HepG2 (cell line): ENCODE measurements around the gene PTPRM. TPM values are rescaled to one million over a fixed set of nuclear protein-coding genes. Genes with fewer than 3 reads are reported as not detected.

Experiments
- CBX5 ChIP-seq: sonication (generic); formaldehyde crosslinking; IDR thresholded peaks from 2 replicates; pipeline ENCODE4 v1.4.0; 2020; ENCODE audit warnings: missing genetic modification reagents, borderline replicate concordance
- CREM ChIP-seq, 2 experiments: sonication (generic) in 1 of 2; formaldehyde crosslinking in 1 of 2; IDR thresholded peaks; 2 replicates each; pipeline versions ENCODE4 v1.4.0 to v1.6.1; 2016 to 2020; ENCODE audit warnings: antibody characterized with exemption in 1 of 2, mild to moderate bottlenecking in 1 of 2, missing genetic modification reagents in 1 of 2
- ETV6 ChIP-seq: sonication (generic); formaldehyde crosslinking; conservative IDR thresholded peaks from 2 replicates; pipeline ENCODE4 v1.4.0; 2020; ENCODE audit warnings: missing genetic modification reagents
- FOSL2 ChIP-seq: sonication (generic); formaldehyde crosslinking; IDR thresholded peaks from 2 replicates; pipeline ENCODE4 v1.4.0; 2020; ENCODE audit warnings: missing genetic modification reagents
- HNRNPLL ChIP-seq: fragments of 200-400 bp; formaldehyde crosslinking; IDR thresholded peaks from 2 replicates; pipeline ENCODE4 v1.6.1; 2017; ENCODE audit warnings: mild to moderate bottlenecking, low read depth, low read length; ENCODE audit not compliant: poor library complexity, severe bottlenecking
- IKZF4 ChIP-seq: sonication (generic); formaldehyde crosslinking; IDR thresholded peaks from 2 replicates; pipeline ENCODE4 v1.5.1; 2020; ENCODE audit warnings: borderline replicate concordance, mild to moderate bottlenecking, low read depth, missing genetic modification reagents; ENCODE audit errors: not compliant biosample characterization
- KAT7 ChIP-seq: IDR thresholded peaks from 2 replicates; pipeline ENCODE4 v1.6.1; 2018; ENCODE audit warnings: borderline replicate concordance, missing compliant biosample characterization
- NCOR1 ChIP-seq: fragments of 200-600 bp; sonication (generic); IDR thresholded peaks from 2 replicates; pipeline ENCODE4 v1.7.0; 2017; ENCODE audit warnings: antibody characterized with exemption, low read length, borderline replicate concordance
- NFIB ChIP-seq: sonication (generic); formaldehyde crosslinking; IDR thresholded peaks from 2 replicates; pipeline ENCODE4 v1.9.0; 2021; ENCODE audit warnings: missing genetic modification reagents, mild to moderate bottlenecking, borderline replicate concordance
- PHF21A ChIP-seq: sonication (generic); formaldehyde crosslinking; IDR thresholded peaks from 2 replicates; pipeline ENCODE4 v1.5.0; 2020; ENCODE audit warnings: mild to moderate bottlenecking, missing genetic modification reagents
- ZNF615 ChIP-seq: sonication (generic); formaldehyde crosslinking; IDR thresholded peaks from 2 replicates; pipeline ENCODE4 v1.5.0; 2020; ENCODE audit warnings: mild to moderate bottlenecking, missing genetic modification reagents, borderline replicate concordance
- ZNF782 ChIP-seq: sonication (generic); formaldehyde crosslinking; IDR thresholded peaks from 2 replicates; pipeline ENCODE4 v1.4.0; 2020; ENCODE audit warnings: missing genetic modification reagents, mild to moderate bottlenecking, borderline replicate concordance
- ZZZ3 ChIP-seq: sonication (generic); formaldehyde crosslinking; IDR thresholded peaks from 2 replicates; pipeline ENCODE4 v1.4.0; 2020; ENCODE audit warnings: missing genetic modification reagents, mild to moderate bottlenecking, borderline replicate concordance
- polyA plus RNA-seq, 8 experiments: library from polyadenylated mRNA; depleted of rRNA in 3 of 8; stranded (reverse) in 7 of 8; unstranded in 1 of 8; fragments of >200 nt; fragmentation: Illumina TruSeq in 4 of 8; extraction: Trizol in 4 of 8; gene quantifications; 2 replicates each; pipeline versions ENCODE4 v1.2.1 to v1.2.3, GENCODE V29; 2011 to 2016; ENCODE audit warnings: low read depth in 4 of 8, missing spikeins in 1 of 8, mixed read lengths in 1 of 8; ENCODE audit not compliant: insufficient read depth in 1 of 8
- total RNA-seq, 5 experiments: library from RNA; depleted of rRNA; stranded (reverse); fragments of >200 nt; fragmentation: Illumina TruSeq; extraction: Trizol; gene quantifications; 2 replicates each; pipeline ENCODE4 v1.2.3, GENCODE V29; 2016; ENCODE audit warnings: low read depth in 1 of 5
- TF ChIP-seq, protein P1 (sequence below): IDR thresholded peaks from 2 replicates; pipeline ENCODE4 v1.6.1; 2016; ENCODE audit warnings: control low read depth
- TF ChIP-seq, protein P2 (sequence below): sonication (generic); formaldehyde crosslinking; IDR thresholded peaks from 2 replicates; pipeline ENCODE4 v1.4.0; 2020; ENCODE audit warnings: mild to moderate bottlenecking, missing genetic modification reagents

The PTPRM gene
- total and polyA plus RNA-seq, 2 of the 13 experiments (the other 11 are each of a cell fraction or from before 2014, with no cell fraction given), result 12.6 to 108 TPM

GRCh38 chr18:8416212-8417019 lies 849.3 kb downstream of the PTPRM start (continued):
- no peak for TF ChIP-seq ZNF615 (CRISPR knock-in tag)
- TF ChIP-seq NFIB, result no peak
- TF ChIP-seq ZZZ3 (CRISPR knock-in tag), result no peak
- peak; percentile 60; the same call in 1 of the 2 replicates for TF ChIP-seq FOSL2 (CRISPR knock-in tag)
- TF ChIP-seq, protein P1, sequence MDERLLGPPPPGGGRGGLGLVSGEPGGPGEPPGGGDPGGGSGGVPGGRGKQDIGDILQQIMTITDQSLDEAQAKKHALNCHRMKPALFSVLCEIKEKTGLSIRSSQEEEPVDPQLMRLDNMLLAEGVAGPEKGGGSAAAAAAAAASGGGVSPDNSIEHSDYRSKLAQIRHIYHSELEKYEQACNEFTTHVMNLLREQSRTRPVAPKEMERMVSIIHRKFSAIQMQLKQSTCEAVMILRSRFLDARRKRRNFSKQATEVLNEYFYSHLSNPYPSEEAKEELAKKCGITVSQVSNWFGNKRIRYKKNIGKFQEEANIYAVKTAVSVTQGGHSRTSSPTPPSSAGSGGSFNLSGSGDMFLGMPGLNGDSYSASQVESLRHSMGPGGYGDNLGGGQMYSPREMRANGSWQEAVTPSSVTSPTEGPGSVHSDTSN, result no peak
- peak; percentile 94 for TF ChIP-seq ETV6 (CRISPR knock-in tag)
- TF ChIP-seq, protein P2, sequence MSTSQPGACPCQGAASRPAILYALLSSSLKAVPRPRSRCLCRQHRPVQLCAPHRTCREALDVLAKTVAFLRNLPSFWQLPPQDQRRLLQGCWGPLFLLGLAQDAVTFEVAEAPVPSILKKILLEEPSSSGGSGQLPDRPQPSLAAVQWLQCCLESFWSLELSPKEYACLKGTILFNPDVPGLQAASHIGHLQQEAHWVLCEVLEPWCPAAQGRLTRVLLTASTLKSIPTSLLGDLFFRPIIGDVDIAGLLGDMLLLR (CRISPR knock-in tag), result no peak
- TF ChIP-seq IKZF4, result no peak
- no peak for TF ChIP-seq KAT7 (CRISPR knock-in tag)
- no peak for TF ChIP-seq PHF21A (CRISPR knock-in tag)
- no peak for TF ChIP-seq CREM (IDR thresholded peaks at IDR 0.05)
- TF ChIP-seq CREM (CRISPR knock-in tag; IDR thresholded peaks at IDR 0.05), result no peak
- TF ChIP-seq HNRNPLL, result no peak
- no peak for TF ChIP-seq CBX5 (CRISPR knock-in tag)
- no peak for TF ChIP-seq NCOR1
- no peak for TF ChIP-seq ZNF782 (CRISPR knock-in tag)
- TF ChIP-seq, all 625 proteins: peak for 10
